SU-DHL-6 (cell line): ENCODE measurements around the gene FAM83D.

ENCODE experiments used
- H2AFZ ChIP-seq: fragments of 200-600 bp; sonication (generic); 2 replicates; pipeline ENCODE4 v1.6.1; 2014; ENCODE audit warnings: low read depth, mild to moderate bottlenecking, moderate library complexity, mixed read lengths, antibody characterized with exemption, low read length; ENCODE audit not compliant: severe bottlenecking
- H3F3A ChIP-seq: fragments of 200-600 bp; shearing (Covaris generic); 2 replicates; pipeline ENCODE4 v1.6.0; 2016; ENCODE audit warnings: antibody characterized with exemption, mild to moderate bottlenecking; ENCODE audit not compliant: insufficient read depth
- H3K27ac ChIP-seq: fragments of 200-600 bp; sonication (generic); 2 replicates; pipeline ENCODE4 v1.5.1; 2016; ENCODE audit warnings: low read depth, mild to moderate bottlenecking, low read length, moderate library complexity, mixed read lengths
- H3K27me3 ChIP-seq: fragments of 200-600 bp; sonication (generic), shearing (Covaris generic); 2 replicates; pipeline ENCODE4 v1.6.0; 2014; ENCODE audit warnings: mild to moderate bottlenecking, low read length
- H3K36me3 ChIP-seq: fragments of 200-600 bp; sonication (generic); 2 replicates; pipeline ENCODE4 v1.6.1; 2014; ENCODE audit warnings: mild to moderate bottlenecking, low read length, mixed read lengths
- H3K4me2 ChIP-seq: fragments of 300-600, 200-600 bp; shearing (Covaris generic), sonication (generic); 2 replicates; pipeline ENCODE4 v1.6.0; 2014; ENCODE audit warnings: low read length, low read depth, mild to moderate bottlenecking; ENCODE audit not compliant: poor library complexity, severe bottlenecking
- H3K4me3 ChIP-seq: fragments of 200-600 bp; sonication (generic); 2 replicates; pipeline ENCODE4 v1.5.1; 2014; ENCODE audit warnings: antibody characterized with exemption, low read length, mild to moderate bottlenecking, mixed read lengths; ENCODE audit not compliant: insufficient read depth, poor library complexity, severe bottlenecking
- H3K79me2 ChIP-seq: fragments of 200-600 bp; sonication (generic); 2 replicates; pipeline ENCODE4 v1.6.1; 2014; ENCODE audit warnings: mild to moderate bottlenecking, low read length, moderate library complexity; ENCODE audit not compliant: insufficient read depth
- H3K9ac ChIP-seq: fragments of 200-600 bp; sonication (generic); 2 replicates; pipeline ENCODE4 v1.7.0; 2014; ENCODE audit warnings: mild to moderate bottlenecking, low read length
- H3K9me2 ChIP-seq: fragments of 200-600 bp; sonication (generic); replicated peaks from 2 replicates; pipeline ENCODE4 v1.6.1; 2014; ENCODE audit warnings: low read length; ENCODE audit not compliant: insufficient read depth
- H3K9me3 ChIP-seq: fragments of 200-600 bp; sonication (generic); 2 replicates; pipeline ENCODE4 v1.6.1; 2014; ENCODE audit warnings: low read length, mixed read lengths; ENCODE audit not compliant: insufficient read depth
- H4K20me1 ChIP-seq: fragments of 200-600 bp; sonication (generic); 2 replicates; pipeline ENCODE4 v1.6.1; 2014; ENCODE audit warnings: low read depth, mild to moderate bottlenecking, antibody characterized with exemption, low read length, moderate library complexity, mixed read lengths
- EZH2phosphoT487 ChIP-seq: fragments of 200-600 bp; sonication (generic), shearing (Covaris generic); conservative IDR thresholded peaks from 2 replicates; pipeline ENCODE4 v1.6.1; 2018; ENCODE audit warnings: mild to moderate bottlenecking, antibody characterized with exemption, low read length, moderate library complexity, mixed read lengths
- TF ChIP-seq, protein P1 (sequence below): fragments of 200-600 bp; sonication (generic); IDR thresholded peaks from one replicate; pipeline ENCODE4 v1.5.1; 2017; ENCODE audit warnings: antibody characterized with exemption, mild to moderate bottlenecking, low read length, moderate library complexity; ENCODE audit not compliant: insufficient read depth, poor library complexity, severe bottlenecking

The FAM83D gene

DNA sequence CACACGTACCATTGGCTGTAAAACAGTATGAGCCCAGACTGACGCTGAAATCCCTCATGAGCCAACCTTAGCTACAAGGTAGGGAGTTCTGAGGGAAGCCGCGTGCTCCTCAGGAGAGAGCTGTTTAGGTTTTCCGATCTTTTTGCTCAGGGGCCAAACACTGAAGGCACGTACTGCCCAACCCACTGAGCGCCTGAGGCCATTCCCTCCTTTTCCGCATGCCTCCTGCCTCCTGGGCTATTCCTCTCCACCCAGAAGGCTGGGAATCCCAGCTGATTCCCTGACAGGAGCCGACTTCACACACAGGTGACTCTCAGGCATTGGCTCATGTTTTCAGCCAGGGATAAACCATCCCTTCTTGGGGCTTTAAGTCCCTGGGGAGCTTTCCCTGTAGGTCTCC lies 5.4 kb upstream of the FAM83D start:
- no peak overlapping the region for H3K4me2 ChIP-seq
- peaks cover 17% of the 10 kb centered on the region for H3F3A ChIP-seq
- no peaks in the 10 kb centered on the region for H3K27me3 ChIP-seq
- H4K20me1 ChIP-seq: no peaks in the 10 kb centered on the region
- H3K4me3 ChIP-seq: no peak overlapping the region
- H2AFZ ChIP-seq: no peak overlapping the region
- no peak overlapping the region for H3K27ac ChIP-seq
- peaks cover 12% of the 10 kb centered on the region for H3K36me3 ChIP-seq
- no peak overlapping the region for H3K9ac ChIP-seq
- TF ChIP-seq, protein P1, sequence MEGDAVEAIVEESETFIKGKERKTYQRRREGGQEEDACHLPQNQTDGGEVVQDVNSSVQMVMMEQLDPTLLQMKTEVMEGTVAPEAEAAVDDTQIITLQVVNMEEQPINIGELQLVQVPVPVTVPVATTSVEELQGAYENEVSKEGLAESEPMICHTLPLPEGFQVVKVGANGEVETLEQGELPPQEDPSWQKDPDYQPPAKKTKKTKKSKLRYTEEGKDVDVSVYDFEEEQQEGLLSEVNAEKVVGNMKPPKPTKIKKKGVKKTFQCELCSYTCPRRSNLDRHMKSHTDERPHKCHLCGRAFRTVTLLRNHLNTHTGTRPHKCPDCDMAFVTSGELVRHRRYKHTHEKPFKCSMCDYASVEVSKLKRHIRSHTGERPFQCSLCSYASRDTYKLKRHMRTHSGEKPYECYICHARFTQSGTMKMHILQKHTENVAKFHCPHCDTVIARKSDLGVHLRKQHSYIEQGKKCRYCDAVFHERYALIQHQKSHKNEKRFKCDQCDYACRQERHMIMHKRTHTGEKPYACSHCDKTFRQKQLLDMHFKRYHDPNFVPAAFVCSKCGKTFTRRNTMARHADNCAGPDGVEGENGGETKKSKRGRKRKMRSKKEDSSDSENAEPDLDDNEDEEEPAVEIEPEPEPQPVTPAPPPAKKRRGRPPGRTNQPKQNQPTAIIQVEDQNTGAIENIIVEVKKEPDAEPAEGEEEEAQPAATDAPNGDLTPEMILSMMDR: no peak
- no peak for TF ChIP-seq EZH2phosphoT487
- H3K79me2 ChIP-seq: no peaks in the 10 kb centered on the region
- no peaks in the 10 kb centered on the region for H3K9me3 ChIP-seq
- no peaks in the 10 kb centered on the region for H3K9me2 ChIP-seq

DNA sequence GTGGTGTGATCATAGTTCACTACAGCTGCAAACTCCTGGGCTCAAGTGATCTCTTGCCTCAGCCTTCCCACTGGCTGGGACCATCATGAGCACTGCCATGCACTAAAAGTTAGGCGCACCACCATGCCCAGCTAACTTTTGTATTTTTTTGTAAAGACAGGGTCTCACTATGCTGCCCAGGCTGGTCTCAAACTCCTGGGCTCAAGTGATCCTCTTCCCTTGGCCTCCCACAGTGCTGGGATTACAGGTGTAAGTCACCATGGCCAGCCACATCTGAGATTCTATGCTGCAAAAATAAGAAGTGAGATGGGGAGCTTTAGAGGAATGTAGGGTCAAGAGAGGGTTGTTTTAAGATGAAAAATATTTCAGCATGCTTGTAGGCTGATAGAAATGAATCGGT lies 1.5 kb upstream of the FAM83D start:
- peaks cover 17% of the 10 kb centered on the region for H3F3A ChIP-seq

DNA sequence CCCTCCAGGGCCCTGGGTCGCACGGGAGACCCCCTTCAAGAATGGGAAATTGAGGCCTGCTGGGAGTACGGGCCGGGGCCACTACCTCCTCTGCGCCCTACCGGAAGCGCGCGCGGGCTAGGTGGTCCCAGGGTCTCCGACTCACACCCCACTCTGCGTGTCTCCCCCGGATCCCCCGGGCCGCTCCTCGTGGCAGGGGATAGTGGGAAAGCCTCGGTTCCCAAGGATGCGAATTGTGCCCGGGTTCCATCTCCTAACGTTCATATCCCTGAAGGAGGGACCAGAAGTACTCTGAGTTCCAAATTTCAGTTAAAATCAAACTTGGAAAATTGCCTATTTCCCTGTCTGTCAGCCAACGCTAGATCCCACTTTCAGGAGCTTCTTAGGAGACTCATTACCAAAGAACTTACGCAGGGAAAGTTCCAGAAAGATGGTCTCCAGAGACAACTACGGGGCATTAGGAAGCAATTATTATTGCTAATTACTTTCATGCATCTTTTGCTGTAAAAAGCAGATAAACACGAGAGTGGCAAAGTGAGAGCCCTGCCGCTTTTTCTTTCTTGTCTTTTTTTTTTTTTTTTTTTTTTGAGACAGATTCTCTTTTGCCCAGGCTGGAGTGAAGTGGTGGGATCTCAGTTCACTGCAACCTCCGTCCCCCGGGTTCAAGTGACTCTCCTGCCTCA lies 858 bp downstream of the FAM83D start:
- Histone ChIP-seq H4K20me1 (no peaks in the 10 kb centered on the region; the same call in 1 of the 2 replicates), H3K36me3 (no peaks in the 10 kb centered on the region), H3K27me3 (no peaks in the 10 kb centered on the region), H3K79me2 (peaks cover 57% of the 10 kb centered on the region), H2AFZ (no peak overlapping the region), H3K9ac (peak overlapping the region; percentile 97), H3K4me3 (peak overlapping the region; percentile 94), H3F3A (peaks cover 17% of the 10 kb centered on the region), H3K4me2 (peak overlapping the region; percentile 73), H3K9me3 (no peaks in the 10 kb centered on the region), H3K27ac (peak overlapping the region; percentile 73), H3K9me2 (no peaks in the 10 kb centered on the region)
- TF ChIP-seq EZH2phosphoT487: no peak

More for the DNA sequence above, 1.5 kb upstream of the FAM83D start:
- H3K4me2 ChIP-seq: no peak overlapping the region
- no peak overlapping the region; the same call in 1 of the 2 replicates for H3K27ac ChIP-seq
- H3K9ac ChIP-seq: no peak overlapping the region
- no peaks in the 10 kb centered on the region for H3K36me3 ChIP-seq
- H2AFZ ChIP-seq: no peak overlapping the region
- H3K9me2 ChIP-seq: no peaks in the 10 kb centered on the region
- H3K27me3 ChIP-seq: no peaks in the 10 kb centered on the region
- no peaks in the 10 kb centered on the region; the same call in 1 of the 2 replicates for H4K20me1 ChIP-seq
- TF ChIP-seq, protein P1: no peak
- no peak for TF ChIP-seq EZH2phosphoT487
- H3K79me2 ChIP-seq: peaks cover 34% of the 10 kb centered on the region
- H3K9me3 ChIP-seq: no peaks in the 10 kb centered on the region
- H3K4me3 ChIP-seq: no peak overlapping the region

DNA sequence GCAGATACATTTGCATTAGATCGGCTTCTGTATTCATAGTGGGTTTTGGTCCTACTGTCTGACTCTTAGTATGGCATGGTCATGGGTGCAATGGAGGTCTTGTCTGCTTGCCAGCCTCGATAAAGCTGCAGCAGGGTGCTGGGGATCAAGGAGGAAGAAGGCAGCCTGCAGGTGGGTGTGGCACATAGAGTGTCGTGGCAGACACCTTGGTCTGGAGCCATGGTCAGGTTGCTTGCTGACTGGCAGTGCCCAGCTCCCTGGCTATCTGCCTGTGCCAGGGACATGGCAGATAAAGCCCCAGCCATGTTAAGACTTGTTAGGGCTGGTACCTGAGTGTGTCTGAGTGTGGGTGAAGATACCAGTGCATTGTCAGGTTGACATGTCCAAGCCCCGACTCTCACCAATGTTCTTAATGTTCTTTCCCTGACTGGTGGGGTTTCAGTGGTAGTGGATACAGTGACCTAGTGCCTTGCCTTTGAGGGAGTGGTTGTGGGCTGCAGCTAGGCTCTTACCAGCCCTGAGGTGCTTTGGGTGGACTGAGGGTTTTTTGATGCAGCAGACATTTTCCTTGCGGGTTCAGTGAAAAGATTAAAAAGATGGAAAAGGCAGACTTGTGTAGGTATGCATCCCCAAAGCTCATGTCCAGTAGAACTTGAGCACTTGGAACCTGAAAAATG lies 1.8 kb downstream of the FAM83D start:
- Histone ChIP-seq H3K9me3 (no peaks in the 10 kb centered on the region), H3K79me2 (peaks cover 67% of the 10 kb centered on the region), H3K9me2 (no peaks in the 10 kb centered on the region), H3F3A (peaks cover 17% of the 10 kb centered on the region), H2AFZ (no peak overlapping the region), H4K20me1 (no peaks in the 10 kb centered on the region; the same call in 1 of the 2 replicates), H3K4me3 (peak overlapping the region; percentile 94), H3K27me3 (no peaks in the 10 kb centered on the region), H3K9ac (peak overlapping the region; percentile 97), H3K27ac (peak overlapping the region; percentile 73), H3K4me2 (peak overlapping the region; percentile 73), H3K36me3 (no peaks in the 10 kb centered on the region)
- TF ChIP-seq, protein P1: no peak
- TF ChIP-seq EZH2phosphoT487: no peak
